Testis (tissue), 3 donors: ENCODE results near the gene FRMD6. TPM values are rescaled to one million over a fixed set of nuclear protein-coding genes. Genes with fewer than 3 reads are reported as not detected.

ENCODE experiments used
- DNase-seq: peaks from one replicate; pipeline ENCODE4 v3.0.0-alpha.2; 2019
- H3K27ac ChIP-seq, 2 donors: fragments of 200-600 bp; sonication (generic); one replicate each; pipeline ENCODE4 v1.5.1; 2019
- H3K27me3 ChIP-seq: fragments of 200-600 bp; sonication (generic); one replicate; pipeline ENCODE4 v1.5.1; 2019
- H3K36me3 ChIP-seq: fragments of 200-600 bp; sonication (generic); one replicate; pipeline ENCODE4 v1.5.1; 2017; ENCODE audit warnings: low read depth; ENCODE audit errors: missing control alignments
- H3K4me1 ChIP-seq: fragments of 200-600 bp; sonication (generic); one replicate; pipeline ENCODE4 v1.5.1; 2019
- H3K4me3 ChIP-seq, 2 donors: fragments of 200-600 bp; sonication (generic); one replicate each; pipeline ENCODE4 v1.5.1; 2017 to 2019
- H3K9me3 ChIP-seq: fragments of 200-600 bp; sonication (generic); one replicate; pipeline ENCODE4 v1.5.1; 2017
- POLR2A ChIP-seq: fragments of 450-650 bp; IDR thresholded peaks from one replicate; pipeline ENCODE4 v1.6.1; 2017; ENCODE audit warnings: antibody characterized with exemption, mild to moderate bottlenecking, moderate library complexity
- WGBS, 2 donors: methylation state at CpG; one replicate each; pipeline ENCODE4 v1.1.5; 2018; 5-methylcytosine and 5-hydroxymethylcytosine counted together
- intact Hi-C: fragments of 100-400 bp; cut with DNase I; formaldehyde crosslinking; loops from one replicate; pipeline ENCODE4 v1.15.1; 2023; ENCODE audit warnings: low total_unique reads
- polyA plus RNA-seq: library from polyadenylated mRNA; stranded (reverse); fragments of 350-450 nt; fragmentation: Illumina TruSeq; extraction: RNeasy Lipid Tissue Mini Kit (QIAGEN cat#74804); gene quantifications from one replicate; pipeline ENCODE4 v1.2.3, GENCODE V29; 2014; ENCODE audit warnings: low read depth, low replicate concordance; ENCODE audit not compliant: insufficient read depth
- total RNA-seq, 2 donors: library from RNA; depleted of rRNA; stranded (reverse); fragments of >200 nt; gene quantifications; one replicate each; pipeline ENCODE4 v1.2.3, GENCODE V29; 2016
- TF ChIP-seq, protein P1 (sequence below), 3 experiments: fragments of 450-650 bp in 2 of 3; fragments of 200-600 bp in 1 of 3; sonication (generic) in 1 of 3; IDR thresholded peaks; one replicate each; pipeline ENCODE4 v1.5.1; 2016 to 2019; ENCODE audit warnings: antibody characterized with exemption in 3 of 3, mild to moderate bottlenecking in 2 of 3, moderate library complexity in 1 of 3

Gene FRMD6
- total and polyA plus RNA-seq, 3 donors from 2014 or later: 59.2 to 71.3 (median 67.0) TPM

DNA sequence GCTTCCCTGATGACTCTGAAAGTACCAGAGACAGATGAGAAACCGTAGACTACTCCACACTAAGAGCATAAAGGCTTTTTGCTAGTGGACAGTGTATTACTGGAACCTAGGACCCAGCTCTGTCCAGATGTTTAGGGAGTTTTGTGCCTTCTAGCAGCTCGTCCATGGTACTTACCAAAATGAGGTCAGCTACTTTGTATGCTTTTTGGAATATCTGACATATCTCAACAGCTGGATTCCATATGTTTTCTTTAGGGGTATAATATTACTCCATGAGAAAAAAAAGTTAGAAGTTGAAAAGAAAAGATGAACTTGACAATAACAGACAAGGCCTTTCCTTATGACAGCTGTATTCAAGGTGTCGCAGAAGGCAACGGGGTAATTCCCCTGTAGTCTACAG lies 32.1 kb upstream of the FRMD6 start:
- Histone ChIP-seq H3K27ac (no peak overlapping the region), H3K9me3 (no peaks in the 10 kb centered on the region), H3K27me3 (no peaks in the 10 kb centered on the region), H3K4me1 (peaks cover 6% of the 10 kb centered on the region), H3K36me3 (no peaks in the 10 kb centered on the region), H3K4me3 (no peak overlapping the region)
- 81 to 87% methylated on average over 4 of the region's 4 CpGs for WGBS, 2 donors
- TF ChIP-seq POLR2A: no peak
- TF ChIP-seq, protein P1, sequence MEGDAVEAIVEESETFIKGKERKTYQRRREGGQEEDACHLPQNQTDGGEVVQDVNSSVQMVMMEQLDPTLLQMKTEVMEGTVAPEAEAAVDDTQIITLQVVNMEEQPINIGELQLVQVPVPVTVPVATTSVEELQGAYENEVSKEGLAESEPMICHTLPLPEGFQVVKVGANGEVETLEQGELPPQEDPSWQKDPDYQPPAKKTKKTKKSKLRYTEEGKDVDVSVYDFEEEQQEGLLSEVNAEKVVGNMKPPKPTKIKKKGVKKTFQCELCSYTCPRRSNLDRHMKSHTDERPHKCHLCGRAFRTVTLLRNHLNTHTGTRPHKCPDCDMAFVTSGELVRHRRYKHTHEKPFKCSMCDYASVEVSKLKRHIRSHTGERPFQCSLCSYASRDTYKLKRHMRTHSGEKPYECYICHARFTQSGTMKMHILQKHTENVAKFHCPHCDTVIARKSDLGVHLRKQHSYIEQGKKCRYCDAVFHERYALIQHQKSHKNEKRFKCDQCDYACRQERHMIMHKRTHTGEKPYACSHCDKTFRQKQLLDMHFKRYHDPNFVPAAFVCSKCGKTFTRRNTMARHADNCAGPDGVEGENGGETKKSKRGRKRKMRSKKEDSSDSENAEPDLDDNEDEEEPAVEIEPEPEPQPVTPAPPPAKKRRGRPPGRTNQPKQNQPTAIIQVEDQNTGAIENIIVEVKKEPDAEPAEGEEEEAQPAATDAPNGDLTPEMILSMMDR (IDR thresholded peaks at IDR 0.05): no peak
- DNase-seq: no peak
- intact Hi-C loops: no loop called here

DNA sequence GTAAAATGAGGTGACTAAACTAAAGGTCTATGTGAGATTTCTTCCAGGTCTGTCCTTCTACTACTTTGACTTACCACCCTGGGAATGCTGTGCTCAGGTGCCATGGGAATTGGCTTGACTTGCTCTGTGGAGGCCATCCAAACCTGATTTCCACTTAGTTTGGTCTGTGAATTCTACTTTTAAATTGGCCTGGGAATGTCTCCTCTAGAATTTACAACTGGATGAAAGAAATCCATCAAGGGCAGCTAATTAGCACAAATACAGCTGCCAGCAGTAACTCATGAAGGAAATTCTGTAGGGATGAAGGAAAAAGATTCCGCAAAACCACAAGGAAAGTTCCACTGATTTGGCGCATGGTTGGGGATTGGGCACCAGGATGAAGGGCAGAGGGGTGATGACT lies 31.7 kb upstream of the FRMD6 start:
- Histone ChIP-seq H3K4me1 (peaks cover 11% of the 10 kb centered on the region), H3K36me3 (no peaks in the 10 kb centered on the region), H3K4me3 (no peak overlapping the region), H3K9me3 (no peaks in the 10 kb centered on the region), H3K27me3 (no peaks in the 10 kb centered on the region), H3K27ac (no peak overlapping the region)
- no peak for TF ChIP-seq POLR2A
- TF ChIP-seq, protein P1 (IDR thresholded peaks at IDR 0.05): no peak
- no peak for DNase-seq
- intact Hi-C loops: no loop called here
- 90 to 98% methylated on average over 2 of the region's 2 CpGs for whole genome bisulfite sequencing, 2 donors

DNA sequence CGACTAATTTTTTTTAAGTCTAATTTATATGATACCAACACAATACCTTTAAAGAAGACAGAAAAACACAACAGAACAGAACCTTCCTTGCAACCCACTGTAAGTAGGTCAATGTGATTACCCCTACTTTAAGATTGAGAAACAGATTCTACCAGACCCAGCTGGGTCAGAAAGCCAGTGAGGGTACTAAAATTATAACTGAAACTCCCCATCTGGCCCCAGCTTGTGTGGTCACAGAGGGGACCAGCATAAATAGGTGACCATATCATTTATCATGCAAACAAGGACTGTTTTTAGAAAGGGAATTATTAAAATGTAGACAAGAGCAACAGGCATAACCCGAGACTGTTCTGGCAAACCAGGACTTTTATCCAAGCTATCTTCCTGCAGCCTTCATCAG lies 30.1 kb upstream of the FRMD6 start:
- Histone ChIP-seq H3K4me3 (no peak overlapping the region), H3K27me3 (no peaks in the 10 kb centered on the region), H3K36me3 (no peaks in the 10 kb centered on the region), H3K27ac (no peak overlapping the region), H3K9me3 (no peaks in the 10 kb centered on the region), H3K4me1 (peaks cover 11% of the 10 kb centered on the region)
- DNase-seq: no peak
- 57 to 82% methylated on average over 2 of the region's 2 CpGs for WGBS, 2 donors
- intact Hi-C loops: no loop called here
- TF ChIP-seq, protein P1 (IDR thresholded peaks at IDR 0.05): no peak
- no peak for TF ChIP-seq POLR2A

DNA sequence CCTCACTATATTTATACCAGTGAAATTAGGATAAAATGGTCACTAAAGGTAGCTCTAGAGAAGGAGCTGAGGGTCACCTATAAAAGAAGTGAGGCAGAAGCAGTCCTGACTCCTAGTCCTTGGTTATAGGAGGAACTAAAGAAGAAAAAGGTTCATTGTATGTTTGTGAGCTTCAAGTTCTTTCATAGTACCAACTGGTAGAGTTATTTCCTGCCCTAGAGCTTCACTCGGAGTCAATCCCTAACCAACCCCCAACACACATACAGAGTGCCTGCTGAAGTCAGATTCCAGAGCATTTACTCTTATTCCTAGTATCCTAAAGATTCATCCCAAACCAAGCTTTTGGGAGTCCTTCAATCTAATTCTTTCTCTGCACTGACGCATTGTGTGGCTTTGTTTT lies 29.3 kb upstream of the FRMD6 start:
- DNase-seq: no peak
- intact Hi-C loops: no loop called here
- Histone ChIP-seq H3K4me1 (peaks cover 6% of the 10 kb centered on the region), H3K9me3 (no peaks in the 10 kb centered on the region), H3K27me3 (no peaks in the 10 kb centered on the region), H3K36me3 (no peaks in the 10 kb centered on the region), H3K27ac (no peak overlapping the region), H3K4me3 (no peak overlapping the region)
- TF ChIP-seq, protein P1 (IDR thresholded peaks at IDR 0.05): no peak
- no peak for TF ChIP-seq POLR2A
- WGBS, 2 donors: 88 to 94% methylated on average over 2 of the region's 2 CpGs

DNA sequence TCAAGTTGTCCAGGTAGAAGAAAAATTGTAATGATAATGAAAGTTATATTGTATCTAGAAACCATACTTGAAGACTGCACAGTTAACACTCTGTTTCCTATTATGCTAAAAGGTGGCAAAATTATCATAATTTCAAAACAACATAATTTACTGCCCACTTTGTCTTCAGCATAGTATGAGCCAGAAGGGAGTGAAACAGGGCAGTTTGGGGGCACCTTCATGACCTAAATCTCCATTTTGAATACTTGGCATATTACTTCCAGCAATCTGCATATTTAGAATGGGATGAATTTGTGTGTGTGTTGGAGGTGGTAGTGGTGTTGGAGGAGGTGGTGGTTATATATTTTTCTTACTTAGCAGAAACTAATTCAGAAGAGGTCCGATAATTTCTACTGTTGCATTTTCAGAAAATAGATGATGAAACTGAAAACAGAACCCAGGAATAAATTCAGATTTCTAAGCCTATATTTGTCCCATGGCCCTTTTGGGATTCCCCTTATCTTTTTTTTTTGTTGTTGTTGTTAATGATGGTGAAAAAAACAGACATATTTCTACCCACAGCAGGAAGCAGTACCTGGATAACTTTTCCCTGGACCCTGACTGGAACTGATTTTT lies 26.6 kb upstream of the FRMD6 start:
- peaks cover 6% of the 10 kb centered on the region for H3K4me1 ChIP-seq
- no peaks in the 10 kb centered on the region for H3K27me3 ChIP-seq
- WGBS, 2 donors: 79 to 87% methylated on average over 1 of the region's 1 CpG
- no peaks in the 10 kb centered on the region for H3K9me3 ChIP-seq
- no peak for TF ChIP-seq POLR2A
- TF ChIP-seq, protein P1 (IDR thresholded peaks at IDR 0.05): no peak
- H3K36me3 ChIP-seq: no peaks in the 10 kb centered on the region
- no peak overlapping the region for H3K4me3 ChIP-seq
- DNase-seq: no peak
- peak overlapping the region in 1 of 2 donors; percentile 23 for H3K27ac ChIP-seq
- intact Hi-C loops: no loop called here
